ENCODE measurements around the gene CLDN1. TPM values are rescaled to one million over a fixed set of nuclear protein-coding genes. Genes with fewer than 3 reads are reported as not detected.

Gene CLDN1
- total and polyA plus RNA-seq, 2 of the 13 experiments (the other 11 are each of a cell fraction or from before 2014, with no cell fraction given) = 42.7 to 51.6 TPM

- TF ChIP-seq ZBTB14 (CRISPR knock-in tag; IDR thresholded peaks at IDR 0.05) (no peak), SETDB1 (CRISPR knock-in tag; IDR thresholded peaks at IDR 0.05; ENCODE audit: borderline replicate concordance) (no peak), TFDP2 (CRISPR knock-in tag; IDR thresholded peaks at IDR 0.05) (peak; percentile 34; the same call in 1 of the 2 replicates), NFATC3 (CRISPR knock-in tag; IDR thresholded peaks at IDR 0.05) (no peak), ZMYM3 (CRISPR knock-in tag; IDR thresholded peaks at IDR 0.05) (peak; percentile 65; the same call in 1 of the 2 replicates), SKI (IDR thresholded peaks at IDR 0.05; ENCODE audit: partially characterized antibody) (peak; percentile 46), ZGPAT (CRISPR knock-in tag; IDR thresholded peaks at IDR 0.05) (peak; percentile 95), ZBTB20 (CRISPR knock-in tag; IDR thresholded peaks at IDR 0.05; ENCODE audit: borderline replicate concordance, low read depth) (peak; percentile 63; the same call in 1 of the 2 replicates), ZNF816 (CRISPR knock-in tag; IDR thresholded peaks at IDR 0.05; ENCODE audit: borderline replicate concordance) (no peak), BCL3 (CRISPR knock-in tag; IDR thresholded peaks at IDR 0.05) (no peak), KLF9 (CRISPR knock-in tag; IDR thresholded peaks at IDR 0.05; ENCODE audit: low read depth) (no peak), KMT2A (CRISPR knock-in tag; IDR thresholded peaks at IDR 0.05) (peak; percentile 54; the same call in 1 of the 2 replicates), ZFAT (CRISPR knock-in tag; conservative IDR thresholded peaks at IDR 0.05) (no peak), SMAD3 (CRISPR knock-in tag; IDR thresholded peaks at IDR 0.05) (peak; percentile 87; the same call in 1 of the 2 replicates), ZNF670 (CRISPR knock-in tag; IDR thresholded peaks at IDR 0.05; ENCODE audit: borderline replicate concordance) (no peak; the same call in 1 of the 2 replicates), ZFP37 (CRISPR knock-in tag; IDR thresholded peaks at IDR 0.05; ENCODE audit: borderline replicate concordance) (no peak), JUN (CRISPR knock-in tag; IDR thresholded peaks at IDR 0.05) (peak; percentile 53; the same call in 1 of the 2 replicates), TP53 (CRISPR knock-in tag; conservative IDR thresholded peaks at IDR 0.05) (no peak), ZNF558 (CRISPR knock-in tag; IDR thresholded peaks at IDR 0.05; ENCODE audit: borderline replicate concordance) (no peak), TFAP4 (IDR thresholded peaks at IDR 0.05; ENCODE audit: borderline replicate concordance, low read depth) (no peak), REXO4 (CRISPR knock-in tag; IDR thresholded peaks at IDR 0.05; ENCODE audit: borderline replicate concordance) (no peak), FLYWCH1 (CRISPR knock-in tag; IDR thresholded peaks at IDR 0.05) (no peak), BCL6 (CRISPR knock-in tag; IDR thresholded peaks at IDR 0.05) (peak; percentile 90), BRD4 (CRISPR knock-in tag; IDR thresholded peaks at IDR 0.05) (no peak), MXD4 (CRISPR knock-in tag; IDR thresholded peaks at IDR 0.05) (peak; percentile 70; the same call in 1 of the 2 replicates)
Observed at GRCh38 chr3:190330936-190331734, 8.9 kb upstream of the CLDN1 start (continued).
